Activated CD4-positive, alpha-beta T cell treated with anti-CD3 and anti-CD28 coated beads, Interleukin-2, amount 50 U/mL, for 4 hours (primary cell): ENCODE measurements around the gene CXXC1.
A peak's percentile ranks its signal among the peaks of the same experiment; 100 is the strongest.
"Not testable (repeated sequence)": the region's sequence is repeated elsewhere in the genome, so short reads cannot be mapped to it uniquely, and the experiment has no call there.

ENCODE experiments used
- DNase-seq, 2 experiments: peaks; one replicate each; pipeline ENCODE4 v3.0.0-alpha.2; 2020

The CXXC1 gene

DNA sequence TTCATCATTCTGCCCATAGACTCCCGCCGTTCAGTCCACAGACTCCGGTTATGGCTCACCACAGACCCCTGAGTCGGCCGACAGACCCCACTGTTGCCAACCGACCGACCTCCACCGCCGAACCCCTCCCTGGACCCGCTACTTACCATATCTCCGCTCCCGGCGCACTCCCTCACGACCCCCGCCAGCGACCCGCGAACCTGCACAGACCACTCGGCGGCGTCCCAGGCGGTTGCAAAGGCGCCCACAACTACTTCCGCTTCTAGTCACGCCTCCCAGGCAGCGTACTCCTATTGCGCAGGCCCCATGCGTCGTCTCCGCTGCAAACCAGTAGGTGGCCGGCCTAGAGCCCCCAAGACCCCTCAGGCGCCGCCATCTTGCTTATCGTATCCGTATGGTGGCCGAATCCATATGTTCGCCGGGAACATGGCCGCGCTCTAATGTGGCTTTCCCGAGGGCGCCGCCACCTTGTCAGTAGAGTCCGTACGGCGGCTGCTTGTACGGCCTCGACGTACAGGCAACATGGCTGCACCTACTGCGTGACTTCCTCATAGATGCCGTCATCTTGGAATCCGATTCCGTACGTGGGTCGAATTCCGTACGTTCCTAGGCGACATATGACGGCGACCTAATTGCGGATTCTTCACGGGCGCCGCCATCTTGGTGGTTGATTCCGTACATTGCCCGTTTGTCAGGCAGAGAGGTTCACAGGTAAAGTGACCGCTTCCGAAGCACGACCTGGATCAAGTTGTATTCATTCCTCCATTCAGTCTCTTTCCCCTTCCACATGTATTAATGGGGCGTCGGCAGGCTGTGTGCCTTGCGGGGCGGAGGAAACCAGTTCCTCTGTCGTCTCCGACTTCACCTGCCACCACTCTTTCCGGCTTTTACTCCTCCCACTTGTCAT, at the start of gene CXXC1:
Gene CXXC1 (minus strand): TSS at position 252 of the 907 bp plus-strand sequence. CDS start 103 bp downstream, at position 149.
- DNase-seq = peak; percentile 97

DNA sequence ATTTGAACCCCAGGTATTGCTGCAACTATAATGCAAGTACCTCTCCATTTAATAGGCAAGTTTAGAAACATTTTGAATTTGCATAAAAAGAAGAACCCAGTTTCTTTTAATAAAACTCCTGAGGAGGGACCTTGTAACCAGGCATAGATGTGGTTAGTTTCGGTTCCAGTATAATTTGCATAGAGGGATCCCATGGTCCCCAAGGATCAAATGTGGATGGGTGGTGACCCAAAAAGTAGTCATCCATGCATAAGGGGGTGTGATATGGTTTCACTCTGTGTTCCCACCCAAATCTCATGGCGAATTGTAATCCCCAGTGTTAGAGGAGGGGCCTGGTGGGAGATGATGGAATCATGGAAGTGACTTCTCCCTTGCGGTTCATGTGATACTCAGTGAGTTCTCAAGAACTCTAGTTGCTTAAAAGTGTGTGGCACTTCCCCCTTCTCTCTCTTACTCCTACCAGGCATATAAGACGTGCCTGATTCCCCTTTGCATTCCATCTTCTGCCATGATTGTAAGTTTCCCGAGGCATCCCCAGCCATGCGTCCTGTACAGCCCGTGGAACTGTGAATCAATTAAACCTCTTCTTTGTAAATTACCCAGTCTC, 47.2 kb upstream of the CXXC1 start:
- DNase-seq = no peak

DNA sequence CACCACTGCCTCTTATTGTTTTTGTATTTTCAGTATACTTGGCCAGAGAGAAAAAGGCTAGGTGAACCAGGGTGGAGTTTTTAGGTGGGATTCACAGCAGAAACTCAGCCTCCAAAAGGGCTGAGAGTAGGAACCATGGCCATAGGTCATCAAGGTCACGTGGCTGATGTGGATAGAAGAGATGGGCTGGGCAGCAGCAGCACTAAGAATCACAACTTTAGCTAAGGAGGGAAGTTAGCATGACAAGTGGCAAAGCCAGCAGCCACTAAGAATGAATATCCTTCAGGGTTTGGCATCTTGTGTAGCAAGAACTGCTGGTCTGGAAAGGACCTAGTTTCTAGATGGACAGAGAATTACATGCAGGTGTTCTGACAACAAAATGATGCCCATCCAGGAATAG, 44.2 kb upstream of the CXXC1 start:
- no peak for DNase-seq

DNA sequence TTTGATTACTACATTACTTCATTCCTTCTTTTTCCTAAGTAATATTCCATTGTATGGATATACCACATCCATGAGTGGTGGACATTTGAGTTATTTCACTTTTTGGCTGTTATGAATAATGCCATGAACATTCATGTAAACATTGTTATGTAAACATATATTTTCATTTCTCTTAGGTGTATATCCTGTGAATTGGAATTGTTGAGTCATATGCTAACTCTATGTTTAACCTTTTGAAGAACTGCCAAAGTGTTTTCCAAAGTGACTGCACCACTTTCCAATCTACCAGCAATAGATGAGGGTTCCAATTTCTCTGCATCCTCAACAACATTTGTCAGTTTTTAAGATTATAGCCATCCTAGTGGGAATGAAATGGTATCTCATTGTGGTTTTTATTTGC, 42.7 kb upstream of the CXXC1 start:
- no peak for DNase-seq

DNA sequence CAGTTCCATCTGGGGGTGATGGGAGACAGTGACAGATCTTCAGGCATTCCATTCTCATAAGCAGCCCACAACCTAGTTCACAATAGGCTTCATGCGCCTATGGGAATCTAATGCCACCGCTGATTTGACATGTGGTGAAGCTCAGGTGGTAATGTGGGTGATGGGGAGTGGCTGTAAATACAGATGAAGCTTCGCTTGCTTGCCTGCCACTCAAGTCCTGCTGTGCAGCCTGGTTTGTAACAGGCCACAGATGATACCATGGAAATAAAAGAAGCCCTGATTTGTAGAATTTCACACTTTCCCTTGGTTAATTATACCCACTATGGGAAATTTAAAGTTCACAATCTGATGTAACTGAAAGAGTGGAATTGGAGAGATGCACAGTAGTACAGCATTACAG, 40.5 kb upstream of the CXXC1 start:
- no peak for DNase-seq

DNA sequence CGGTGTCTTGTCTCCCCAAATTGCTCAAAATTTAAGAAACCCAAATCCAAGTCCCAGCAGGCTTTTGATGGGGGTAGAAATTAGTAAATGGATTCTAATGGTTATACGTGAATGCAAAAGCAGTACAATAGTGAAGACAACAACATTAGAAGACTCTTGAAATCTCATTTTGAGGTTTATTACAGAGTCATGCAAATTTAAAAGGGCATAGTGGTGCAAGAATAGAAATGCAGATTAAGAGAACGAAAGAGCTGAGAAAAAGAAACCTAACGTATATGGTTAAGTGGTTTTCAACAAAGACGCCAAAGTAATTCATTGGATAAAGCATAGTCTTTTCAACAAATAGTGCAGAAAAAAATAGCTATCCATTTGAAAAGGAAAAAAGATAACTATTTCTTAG, 33.2 kb upstream of the CXXC1 start:
- DNase-seq = no peak

DNA sequence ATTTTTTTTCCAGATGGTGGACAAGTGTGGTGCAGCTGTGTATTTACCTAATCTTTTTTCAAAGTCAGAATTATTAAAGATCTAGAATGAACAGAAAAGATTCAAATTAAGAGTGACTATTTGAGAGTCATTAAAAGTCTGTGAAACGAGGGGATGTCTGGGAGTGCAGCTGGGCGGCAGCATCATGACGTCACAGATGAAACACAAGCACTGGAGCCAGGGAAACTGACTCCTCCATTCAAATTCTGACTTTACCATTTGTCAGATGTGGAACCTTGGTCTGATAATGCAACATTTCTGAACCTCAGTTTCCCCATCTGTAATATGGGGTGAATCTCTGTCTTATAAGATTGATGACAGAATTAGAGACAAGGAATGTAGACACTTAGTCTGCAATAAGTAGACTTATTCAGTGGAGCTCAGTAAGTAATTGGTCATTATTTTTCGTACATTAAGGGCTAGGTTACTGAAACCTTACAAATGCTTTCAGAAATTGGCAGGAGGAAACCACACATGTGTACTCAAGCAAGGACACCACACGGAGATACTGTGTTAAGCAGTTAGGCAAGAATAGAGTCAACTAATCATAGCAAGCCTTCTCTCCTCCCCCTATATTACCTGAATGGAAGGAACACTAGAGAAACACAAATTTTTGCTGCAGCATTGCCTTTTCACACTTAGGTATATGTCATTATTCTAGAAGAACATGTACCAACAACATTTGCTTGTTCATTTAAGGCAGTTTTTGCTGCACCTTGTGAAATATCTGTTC, 27.8 kb upstream of the CXXC1 start:
- DNase-seq = no peak

DNA sequence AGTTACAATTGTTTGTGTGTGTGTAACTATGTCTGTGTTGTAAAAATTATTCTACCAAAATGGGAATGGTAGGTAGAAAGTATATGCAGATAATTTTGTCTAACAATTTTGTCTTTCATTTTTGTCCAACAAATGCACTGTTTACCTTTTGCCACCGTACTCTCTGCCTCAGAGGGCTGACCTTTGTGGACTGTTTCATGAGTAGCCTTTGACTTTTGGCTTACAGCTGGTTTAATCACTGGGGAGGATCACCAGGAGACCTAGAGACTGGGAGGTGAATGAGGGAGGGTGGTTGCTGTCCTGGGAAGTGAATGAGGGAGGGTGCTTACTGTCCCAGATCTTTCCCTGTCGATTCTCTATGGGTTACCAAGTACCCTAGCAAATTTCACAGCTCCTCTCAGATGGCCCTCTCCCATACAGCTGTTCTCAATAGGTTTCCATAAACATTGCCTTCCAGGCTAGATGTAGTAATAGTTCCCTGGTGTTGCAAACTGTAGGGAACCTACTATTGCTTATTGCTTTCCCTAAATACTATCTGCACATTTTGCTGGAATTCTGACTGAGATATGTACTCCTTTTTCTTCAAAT, 26.5 kb upstream of the CXXC1 start:
- no peak for DNase-seq

DNA sequence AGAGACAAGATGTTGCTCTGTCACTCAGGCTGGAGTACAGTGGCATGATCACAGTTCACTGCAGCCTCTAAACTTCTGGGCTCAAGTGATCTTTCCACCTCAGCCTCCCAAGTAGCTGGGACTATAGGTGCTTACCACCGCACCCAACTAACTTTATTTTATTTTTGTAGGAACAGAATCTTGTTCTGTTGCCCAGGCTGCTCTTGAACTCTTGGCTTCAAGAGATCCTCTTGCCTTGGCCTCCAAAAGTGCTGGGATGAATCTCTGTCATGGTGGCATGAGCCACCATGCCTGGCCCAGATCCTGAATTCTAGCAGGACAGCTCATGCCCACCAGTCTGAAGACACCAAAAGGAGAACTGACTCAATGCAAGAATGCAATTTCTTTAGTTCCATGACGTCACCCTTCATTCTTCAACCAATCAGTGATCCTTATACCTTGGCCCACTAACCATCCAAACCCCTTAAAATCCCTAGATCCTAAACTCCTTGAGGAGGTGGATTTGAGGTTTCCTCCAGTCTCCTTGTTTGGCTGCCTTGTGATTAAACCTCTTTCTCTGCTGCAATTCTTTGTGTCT, 25.6 kb upstream of the CXXC1 start:
- no peak for DNase-seq

DNA sequence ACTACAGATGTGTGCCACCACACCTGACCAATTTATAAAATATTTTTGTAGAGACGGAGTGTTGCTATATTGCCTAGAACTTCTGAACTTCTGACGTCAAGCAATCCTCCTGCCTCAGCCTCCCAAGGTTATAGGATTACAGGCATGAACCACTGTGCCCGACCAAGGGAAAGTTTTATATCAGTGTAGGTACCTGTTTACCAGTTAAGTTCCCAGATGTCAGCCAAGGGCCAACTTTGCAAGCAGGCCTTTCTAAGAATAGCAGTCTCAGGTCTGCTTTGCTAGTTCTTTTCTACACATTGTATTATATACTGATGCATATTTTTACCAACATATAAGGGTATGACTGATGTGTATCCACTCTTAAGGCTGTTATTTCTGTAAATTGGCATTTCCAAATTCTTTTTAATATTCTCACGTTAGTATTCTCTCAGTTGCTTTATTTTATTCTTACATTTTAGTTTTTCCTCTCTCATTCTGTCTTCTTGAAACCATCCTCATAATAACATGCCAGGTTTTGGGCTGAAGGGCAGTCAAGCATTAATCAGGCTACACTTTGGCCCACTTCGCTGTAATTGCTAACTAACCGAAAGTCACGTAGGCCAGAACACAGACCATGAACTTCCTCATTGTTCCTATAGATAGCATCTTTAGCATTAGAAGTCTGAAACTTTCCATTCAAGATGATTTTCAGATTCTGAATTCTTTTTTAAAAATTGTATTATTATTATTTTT, 25.0 kb upstream of the CXXC1 start:
- DNase-seq = no peak

DNA sequence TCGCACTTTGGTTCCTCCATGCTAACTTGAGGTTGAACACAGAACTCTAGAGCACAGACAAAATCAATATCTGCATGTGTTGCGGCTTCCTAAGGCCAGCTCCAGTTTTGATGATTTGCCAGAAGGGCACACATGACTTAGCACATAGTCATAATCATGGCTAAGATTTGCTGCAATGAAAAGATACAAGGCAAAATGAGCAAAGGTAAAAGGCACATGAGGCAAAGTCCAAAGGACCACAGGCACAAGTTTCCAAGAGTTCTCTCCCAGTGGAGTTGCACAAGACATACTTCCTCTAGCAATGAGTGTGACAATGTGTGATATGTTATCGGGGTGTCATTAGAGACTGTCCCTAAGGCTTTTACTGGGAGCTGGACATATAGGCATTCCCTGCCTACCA, 24.2 kb upstream of the CXXC1 start:
- DNase-seq = no peak

DNA sequence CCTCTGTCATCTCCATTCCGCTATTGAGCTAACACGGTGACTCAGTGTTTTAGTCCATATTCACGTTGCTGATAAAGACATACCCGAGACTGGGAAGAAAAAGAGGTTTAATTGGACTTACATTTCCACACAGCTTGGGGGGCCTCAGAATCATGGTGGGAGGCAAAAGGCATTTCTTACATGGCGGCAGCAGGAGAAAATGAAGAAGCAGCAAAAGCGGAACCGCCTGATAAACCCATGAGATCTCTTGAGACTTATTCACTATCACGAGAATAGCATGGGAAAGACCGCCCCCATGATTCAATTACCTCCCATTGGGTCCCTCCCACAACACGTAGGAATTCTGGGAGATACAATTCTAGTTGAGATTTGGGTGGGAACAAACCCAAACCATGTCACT, 22.6 kb upstream of the CXXC1 start:
- DNase-seq = no peak

DNA sequence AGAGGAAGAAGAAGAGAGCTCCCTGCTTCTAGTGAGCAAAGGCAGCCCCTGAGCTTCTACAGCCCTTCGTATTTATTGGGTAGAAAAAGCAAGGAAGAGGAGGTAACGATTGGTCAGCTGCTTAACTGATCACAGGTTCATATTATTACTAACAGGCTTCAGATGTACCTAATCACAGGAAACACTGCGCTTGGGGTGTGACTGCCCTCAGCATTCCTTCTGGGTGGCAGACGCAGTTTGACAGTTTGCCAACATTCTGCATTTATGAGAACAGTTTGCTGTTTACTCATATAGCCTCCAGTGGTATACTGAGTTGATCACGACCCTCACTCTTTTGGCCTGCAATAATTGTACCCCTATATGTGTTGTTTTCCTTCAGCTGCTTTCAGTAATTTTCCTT, 21.4 kb upstream of the CXXC1 start:
- not testable (repeated sequence) for DNase-seq

DNA sequence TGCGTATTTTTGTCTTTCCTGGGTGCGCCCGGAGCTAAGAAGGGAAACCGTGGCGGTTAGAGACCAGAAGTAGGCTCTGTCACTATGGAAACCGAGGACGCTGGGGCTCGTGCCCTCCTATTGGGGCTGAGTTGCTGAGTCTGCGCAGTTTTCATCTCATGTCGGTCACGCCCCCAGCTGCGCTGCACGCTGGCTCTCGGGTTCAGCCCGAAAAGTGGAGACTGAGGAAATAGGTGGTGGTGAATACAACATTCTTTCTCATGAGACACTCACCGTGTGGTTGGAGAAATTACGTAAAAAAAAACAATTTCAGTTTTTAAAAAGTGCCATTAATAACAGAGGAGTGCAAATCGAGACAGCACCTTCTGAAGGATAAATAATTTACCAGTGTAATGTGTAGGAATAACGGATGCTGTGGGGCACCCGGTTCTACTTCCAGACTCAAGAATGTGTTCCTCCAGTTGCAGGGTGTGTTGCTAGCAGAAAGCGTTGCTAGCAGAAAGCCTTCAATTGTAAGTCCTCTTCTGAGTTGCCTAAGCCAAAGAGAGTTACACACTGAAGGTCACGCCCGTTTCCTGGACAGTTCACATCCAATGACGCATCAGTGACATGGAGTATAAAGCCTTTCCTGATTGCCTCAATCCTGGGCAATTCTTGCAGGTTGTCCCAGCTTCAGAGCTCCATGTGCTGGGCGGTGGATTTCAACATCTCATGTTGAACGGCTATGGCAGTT, 20.4 kb upstream of the CXXC1 start:
- peak; percentile 88 to 89 for DNase-seq

DNA sequence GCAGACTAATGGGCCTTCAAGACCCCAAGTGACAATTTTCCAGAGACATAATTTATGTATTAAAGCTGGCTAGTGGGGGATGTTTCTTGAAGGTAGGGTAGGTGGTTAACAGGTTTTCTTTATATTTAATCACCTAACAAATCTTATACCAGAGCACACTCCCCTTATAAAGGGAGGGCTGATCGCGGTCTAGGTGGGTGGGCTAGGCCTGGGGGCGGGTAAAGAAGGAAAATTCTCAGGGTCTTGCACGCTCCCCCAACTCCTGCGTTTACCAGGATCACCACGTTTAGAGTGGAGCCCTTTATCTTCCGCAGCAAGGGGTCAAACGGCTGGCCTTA, 19.9 kb upstream of the CXXC1 start:
- no peak for DNase-seq

DNA sequence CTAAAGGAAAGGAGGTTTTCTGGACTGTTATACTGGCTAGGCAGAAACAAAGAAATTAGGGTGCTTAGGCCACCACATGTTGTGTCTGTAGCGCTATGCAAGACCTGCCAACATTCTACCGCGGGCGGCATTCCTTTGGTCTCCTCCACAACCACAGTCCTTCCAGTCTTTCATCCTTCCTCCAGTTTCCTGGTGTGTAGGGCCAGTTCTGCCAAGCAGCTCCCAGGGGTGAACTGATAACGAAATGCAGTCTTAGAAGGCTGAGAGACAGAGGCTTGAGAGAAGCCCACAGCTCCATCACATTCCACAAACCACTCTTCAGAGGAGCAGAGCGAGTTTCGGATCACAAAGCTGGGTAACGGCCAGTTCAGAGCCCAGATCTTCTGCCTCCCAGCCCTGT, 19.5 kb upstream of the CXXC1 start:
- no peak for DNase-seq

DNA sequence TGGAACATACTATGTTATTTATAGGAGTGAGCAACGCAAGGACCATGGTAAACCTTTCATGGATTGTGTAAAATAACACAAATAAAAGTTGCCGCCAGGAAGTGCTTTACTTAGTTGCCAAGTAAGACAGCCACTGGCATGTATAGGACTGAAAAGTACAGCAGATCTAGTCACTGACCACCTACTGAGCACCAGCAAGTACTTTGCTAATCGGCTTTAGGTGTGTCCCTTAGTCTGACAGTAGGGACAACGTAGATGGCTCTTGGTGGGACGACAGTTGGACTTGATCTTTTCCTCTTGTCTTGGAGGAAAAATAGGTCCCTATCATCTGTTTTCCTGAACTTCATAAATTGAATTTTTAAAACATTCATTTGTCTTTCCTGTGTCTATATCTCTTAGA, 13.6 kb upstream of the CXXC1 start:
- no peak for DNase-seq

DNA sequence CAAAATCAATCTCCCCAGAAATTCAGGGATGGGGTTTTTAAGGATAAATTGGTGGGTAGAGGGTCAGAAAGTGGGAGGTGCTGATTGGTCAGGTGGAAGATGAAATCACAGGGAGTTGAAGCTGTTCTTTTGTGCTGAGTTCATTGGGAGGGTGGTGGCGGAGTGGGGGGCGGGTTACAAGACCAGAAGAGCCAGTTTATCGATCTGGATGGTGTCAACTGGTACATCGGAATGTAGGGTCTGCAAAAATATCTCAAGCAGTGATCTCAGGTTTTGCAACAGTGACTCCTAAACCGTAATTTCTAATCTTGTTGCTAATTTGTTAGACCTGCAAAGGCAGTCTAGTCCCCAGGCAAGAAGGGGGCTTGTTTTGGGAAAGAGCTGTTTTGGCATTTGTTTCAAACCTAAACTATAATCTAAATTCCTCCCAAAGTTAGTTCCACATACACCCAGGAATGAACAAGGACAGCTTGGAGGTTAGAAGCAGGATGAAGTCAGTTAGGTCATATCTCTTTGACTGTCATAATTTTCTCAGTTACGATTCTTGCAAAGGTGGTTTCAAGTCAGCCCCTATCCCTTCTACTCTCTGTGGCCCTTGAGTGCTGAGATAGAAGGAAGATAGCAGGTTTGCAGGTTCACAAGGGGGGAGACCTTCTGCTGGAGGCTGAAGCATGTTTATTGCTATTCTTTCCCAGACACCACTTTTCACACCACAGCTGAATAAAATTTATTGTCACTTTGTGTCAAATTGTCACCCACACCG, 12.3 kb upstream of the CXXC1 start:
- no peak for DNase-seq

DNA sequence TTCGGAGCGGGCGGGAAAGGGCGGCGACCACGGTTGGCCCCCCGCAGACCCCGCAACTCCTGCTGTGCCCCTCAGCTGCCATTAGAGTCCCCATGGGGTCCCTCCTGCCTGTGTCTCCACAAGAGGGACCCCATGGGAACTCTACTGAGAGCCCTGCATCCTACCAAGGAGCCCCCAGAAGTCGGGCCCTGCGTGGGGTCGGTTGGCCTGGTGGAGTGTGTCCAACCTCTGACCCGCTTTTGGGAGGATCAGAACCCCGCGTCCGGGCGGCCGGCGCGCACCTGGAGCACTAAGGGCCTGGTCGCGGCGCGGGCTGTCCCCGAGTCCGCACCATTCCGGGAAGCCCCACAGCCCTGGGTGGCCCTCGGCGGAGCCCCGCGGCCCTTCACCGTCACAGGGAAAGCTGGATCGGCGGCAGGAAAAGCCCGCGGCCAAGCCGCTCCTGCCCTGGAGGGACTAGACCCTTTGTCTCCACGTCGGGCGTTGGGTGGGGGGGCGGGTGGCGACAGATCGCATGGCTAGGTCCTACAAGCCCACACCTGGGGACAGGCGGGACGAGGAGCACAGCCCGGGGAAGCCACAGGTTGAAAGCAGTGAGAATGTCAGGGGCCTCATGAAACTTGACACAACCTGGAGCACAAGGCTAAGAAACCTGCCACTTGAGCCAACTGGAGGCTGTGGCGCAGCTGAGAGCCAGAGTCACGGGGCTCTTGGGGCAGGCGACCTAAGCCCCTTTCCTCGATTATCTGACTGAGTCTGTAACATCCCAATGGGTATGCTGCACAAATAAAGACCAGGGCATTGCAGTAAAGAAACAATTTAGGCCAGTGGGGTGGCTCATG, 11.2 kb upstream of the CXXC1 start:
- no peak for DNase-seq
